ENCODE results near the gene MARCHF3. TPM values are rescaled to one million over a fixed set of nuclear protein-coding genes. Genes with fewer than 3 reads are reported as not detected.

The MARCHF3 gene
- total and polyA plus RNA-seq, 2 of the 13 experiments (the other 11 are each of a cell fraction or from before 2014, with no cell fraction given): 4.8 to 11.9 TPM

DNA sequence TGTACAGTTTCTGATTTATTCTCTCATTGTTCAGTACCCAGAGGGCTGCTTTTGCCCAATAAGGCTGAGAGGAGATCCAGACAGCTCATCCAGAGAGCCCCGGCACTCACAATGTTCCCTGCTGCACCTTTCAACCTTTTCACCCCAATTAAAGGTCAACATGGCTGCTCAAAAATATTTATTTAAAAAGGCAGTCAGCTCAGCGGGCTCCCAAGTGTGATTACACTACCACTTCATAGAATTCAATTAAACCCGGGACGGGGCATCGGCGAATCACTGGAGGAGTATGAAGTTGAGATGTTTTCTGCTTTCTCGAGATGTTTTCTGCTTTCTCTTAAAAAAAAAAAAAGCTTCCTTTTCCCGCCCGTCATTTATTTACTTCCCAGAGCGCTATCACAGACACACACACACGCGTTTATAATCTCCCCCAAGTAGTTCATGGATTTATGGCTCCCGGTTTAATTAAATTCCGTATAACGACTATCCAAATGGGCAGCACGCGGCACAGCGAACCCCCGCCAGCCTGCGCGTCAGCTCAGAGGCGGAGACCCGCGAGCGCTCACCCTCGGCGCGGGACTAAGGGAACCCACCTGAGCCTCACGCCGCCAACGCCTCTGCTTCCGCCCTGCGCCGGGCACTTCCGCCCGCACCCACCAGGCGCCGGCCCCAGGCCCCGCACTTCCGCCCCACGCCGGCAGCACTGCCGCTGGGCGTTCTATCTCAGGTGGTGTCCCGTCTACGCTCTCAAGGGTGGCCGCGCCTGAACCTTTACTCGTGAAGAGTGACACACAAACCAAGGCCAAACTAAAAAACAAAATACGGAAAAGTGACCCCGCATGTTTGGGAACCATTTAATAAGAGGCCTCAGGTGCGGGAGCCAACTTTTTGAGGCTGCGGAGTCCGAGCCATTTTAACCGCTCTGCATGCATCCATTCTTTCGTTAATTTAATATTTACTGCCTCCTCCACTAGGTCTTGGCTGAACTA, 42.8 kb upstream of the MARCHF3 start, which contains the start of gene C5orf63 (continued):
- TF ChIP-seq, protein P1, sequence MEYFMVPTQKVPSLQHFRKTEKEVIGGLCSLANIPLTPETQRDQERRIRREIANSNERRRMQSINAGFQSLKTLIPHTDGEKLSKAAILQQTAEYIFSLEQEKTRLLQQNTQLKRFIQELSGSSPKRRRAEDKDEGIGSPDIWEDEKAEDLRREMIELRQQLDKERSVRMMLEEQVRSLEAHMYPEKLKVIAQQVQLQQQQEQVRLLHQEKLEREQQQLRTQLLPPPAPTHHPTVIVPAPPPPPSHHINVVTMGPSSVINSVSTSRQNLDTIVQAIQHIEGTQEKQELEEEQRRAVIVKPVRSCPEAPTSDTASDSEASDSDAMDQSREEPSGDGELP (IDR thresholded peaks at IDR 0.05; ENCODE audit: borderline replicate concordance, low read depth): peak; percentile 54; the same call in 1 of the 2 replicates
- no peak for TF ChIP-seq ZNF430 (CRISPR knock-in tag; IDR thresholded peaks at IDR 0.05)
- no peak for TF ChIP-seq RORA (CRISPR knock-in tag; IDR thresholded peaks at IDR 0.05)
- TF ChIP-seq ATF2 (CRISPR knock-in tag; IDR thresholded peaks at IDR 0.05): peak; percentile 33; the same call in 1 of the 2 replicates
- TF ChIP-seq THYN1 (CRISPR knock-in tag; IDR thresholded peaks at IDR 0.05; ENCODE audit: borderline replicate concordance, low read depth): no peak
- TF ChIP-seq MIER2 (CRISPR knock-in tag; IDR thresholded peaks at IDR 0.05): peak; percentile 17; the same call in 1 of the 2 replicates
- TF ChIP-seq AKAP8 (CRISPR knock-in tag; IDR thresholded peaks at IDR 0.05): peak; percentile 76; the same call in 1 of the 2 replicates
- peak; percentile 71; the same call in 1 of the 2 replicates for TF ChIP-seq ZNF776 (CRISPR knock-in tag; IDR thresholded peaks at IDR 0.05)
- TF ChIP-seq SAP130 (CRISPR knock-in tag; IDR thresholded peaks at IDR 0.05; ENCODE audit: low read depth): peak; percentile 87
- TF ChIP-seq, protein P2, sequence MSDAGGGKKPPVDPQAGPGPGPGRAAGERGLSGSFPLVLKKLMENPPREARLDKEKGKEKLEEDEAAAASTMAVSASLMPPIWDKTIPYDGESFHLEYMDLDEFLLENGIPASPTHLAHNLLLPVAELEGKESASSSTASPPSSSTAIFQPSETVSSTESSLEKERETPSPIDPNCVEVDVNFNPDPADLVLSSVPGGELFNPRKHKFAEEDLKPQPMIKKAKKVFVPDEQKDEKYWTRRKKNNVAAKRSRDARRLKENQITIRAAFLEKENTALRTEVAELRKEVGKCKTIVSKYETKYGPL (CRISPR knock-in tag; IDR thresholded peaks at IDR 0.05): 0 out of 2 replicates have a peak, but pooled peaks have one; percentile 60
- TF ChIP-seq STAG1 (CRISPR knock-in tag; IDR thresholded peaks at IDR 0.05): no peak
- peak; percentile 56 for TF ChIP-seq SP2 (CRISPR knock-in tag; IDR thresholded peaks at IDR 0.05)
- no peak; the same call in 1 of the 2 replicates for TF ChIP-seq FOSL2 (CRISPR knock-in tag; IDR thresholded peaks at IDR 0.05)
- TF ChIP-seq ATAD3A (CRISPR knock-in tag; IDR thresholded peaks at IDR 0.05): no peak
- TF ChIP-seq ZNF564 (CRISPR knock-in tag; IDR thresholded peaks at IDR 0.05): no peak
- TF ChIP-seq SKI (IDR thresholded peaks at IDR 0.05; ENCODE audit: partially characterized antibody): no peak
- no peak for TF ChIP-seq ZNF576 (CRISPR knock-in tag; IDR thresholded peaks at IDR 0.05)
- TF ChIP-seq, protein P3, sequence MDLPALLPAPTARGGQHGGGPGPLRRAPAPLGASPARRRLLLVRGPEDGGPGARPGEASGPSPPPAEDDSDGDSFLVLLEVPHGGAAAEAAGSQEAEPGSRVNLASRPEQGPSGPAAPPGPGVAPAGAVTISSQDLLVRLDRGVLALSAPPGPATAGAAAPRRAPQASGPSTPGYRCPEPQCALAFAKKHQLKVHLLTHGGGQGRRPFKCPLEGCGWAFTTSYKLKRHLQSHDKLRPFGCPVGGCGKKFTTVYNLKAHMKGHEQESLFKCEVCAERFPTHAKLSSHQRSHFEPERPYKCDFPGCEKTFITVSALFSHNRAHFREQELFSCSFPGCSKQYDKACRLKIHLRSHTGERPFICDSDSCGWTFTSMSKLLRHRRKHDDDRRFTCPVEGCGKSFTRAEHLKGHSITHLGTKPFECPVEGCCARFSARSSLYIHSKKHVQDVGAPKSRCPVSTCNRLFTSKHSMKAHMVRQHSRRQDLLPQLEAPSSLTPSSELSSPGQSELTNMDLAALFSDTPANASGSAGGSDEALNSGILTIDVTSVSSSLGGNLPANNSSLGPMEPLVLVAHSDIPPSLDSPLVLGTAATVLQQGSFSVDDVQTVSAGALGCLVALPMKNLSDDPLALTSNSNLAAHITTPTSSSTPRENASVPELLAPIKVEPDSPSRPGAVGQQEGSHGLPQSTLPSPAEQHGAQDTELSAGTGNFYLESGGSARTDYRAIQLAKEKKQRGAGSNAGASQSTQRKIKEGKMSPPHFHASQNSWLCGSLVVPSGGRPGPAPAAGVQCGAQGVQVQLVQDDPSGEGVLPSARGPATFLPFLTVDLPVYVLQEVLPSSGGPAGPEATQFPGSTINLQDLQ (CRISPR knock-in tag; IDR thresholded peaks at IDR 0.05): 0 out of 2 replicates have a peak, but pooled peaks have one; percentile 48
- TF ChIP-seq ATRX (CRISPR knock-in tag; IDR thresholded peaks at IDR 0.05; ENCODE audit: borderline replicate concordance): no peak
- 0 out of 2 replicates have a peak, but pooled peaks have one; percentile 48 for TF ChIP-seq IRF1 (CRISPR knock-in tag; IDR thresholded peaks at IDR 0.05; ENCODE audit: low read depth)
- TF ChIP-seq ZMYM2 (CRISPR knock-in tag; IDR thresholded peaks at IDR 0.05): no peak
- peak; percentile 69; the same call in 1 of the 2 replicates for TF ChIP-seq ZNF768 (CRISPR knock-in tag; IDR thresholded peaks at IDR 0.05)
- TF ChIP-seq KAT2B (IDR thresholded peaks at IDR 0.05; ENCODE audit: borderline replicate concordance, low read depth, low read length): no peak
